COR-L47 (cell line): Measurements from ENCODE around the gene DNAJC12.
"Not testable (repeated sequence)": the region's sequence is repeated elsewhere in the genome, so short reads cannot be mapped to it uniquely, and the experiment has no call there.

ENCODE experiments used
- DNase-seq: peaks from one replicate; lab custom pipeline; 2025; lab: John Stamatoyannopoulos, UW

The DNAJC12 gene

DNA sequence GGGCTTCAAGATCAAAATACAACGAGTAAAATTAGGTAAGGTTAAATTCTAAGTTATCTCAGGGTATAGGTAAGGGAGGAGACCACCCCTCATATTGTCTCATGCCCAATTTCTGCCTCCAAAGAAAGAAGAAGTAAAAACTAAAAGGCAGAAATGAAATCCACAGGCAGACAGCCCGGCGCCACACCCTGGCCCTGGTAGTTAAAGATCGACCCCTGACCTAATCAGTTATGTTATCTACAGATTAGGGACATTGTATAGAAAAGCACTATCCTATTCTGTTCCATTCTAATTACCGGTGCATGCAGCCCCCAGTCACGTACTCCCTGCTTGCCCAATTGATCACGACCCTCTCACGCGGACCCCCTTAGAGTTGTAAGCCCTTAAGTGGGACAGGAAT lies 75.4 kb downstream of the DNAJC12 start:
- not testable (repeated sequence) for DNase-seq

- no peak for DNase-seq
Measured at GRCh38 chr10:67760272-67760671, 77.7 kb downstream of the DNAJC12 start.
